Pancreas (tissue), 10 donors: Measurements from ENCODE around the gene DRGX. TPM values are rescaled to one million over a fixed set of nuclear protein-coding genes. Genes with fewer than 3 reads are reported as not detected.
A peak's percentile ranks its signal among the peaks of the same experiment; 100 is the strongest.

Experiments
- ATAC-seq, 4 donors: fragments of 200-7000 bp; cut with Tn5 transposase; one replicate each; pipeline versions ENCODE4 v1.8.0 to v1.9.1; 2020; ENCODE audit warnings: mild to moderate bottlenecking in 4 of 4, moderate library complexity in 4 of 4
- DNase-seq, 6 donors: peaks; one replicate each; pipeline ENCODE4 v3.0.0-alpha.2; 2020
- FAIRE-seq: peaks from 2 replicates; lab custom pipeline; 2012; peaks lifted over from hg19 to GRCh38; lab: Jason Lieb, UNC
- H3K27ac ChIP-seq, 4 donors: fragments of 200-600 bp; sonication (generic); 1 replicate in 3 of 4; 2 replicates in 1 of 4; pipeline versions ENCODE4 v1.5.0 to v1.8.0; 2020
- H3K27me3 ChIP-seq, 4 donors: fragments of 200-600 bp; one replicate each; pipeline ENCODE4 v1.8.0; 2021
- H3K36me3 ChIP-seq, 3 donors: fragments of 200-600 bp; sonication (generic) in 1 of 3; one replicate each; pipeline versions ENCODE4 v1.5.0 to v1.8.0; 2020 to 2021
- H3K4me1 ChIP-seq, 3 donors: fragments of 200-600 bp; one replicate each; pipeline ENCODE4 v1.8.0; 2021
- H3K4me3 ChIP-seq, 4 donors: fragments of 200-600 bp; sonication (generic) in 2 of 4; one replicate each; pipeline versions ENCODE4 v1.5.0 to v1.8.0; 2020 to 2021
- H3K9me3 ChIP-seq, 4 donors: fragments of 200-600 bp; one replicate each; pipeline ENCODE4 v1.8.0; 2021
- WGBS, 2 donors: extraction: QIAGEN DNeasy Blood & Tissue Kit; methylation state at CpG; one replicate each; pipeline ENCODE4 v1.1.7; 2013; 5-methylcytosine and 5-hydroxymethylcytosine counted together
- intact Hi-C, 3 donors: fragments of 100-400 bp; cut with DNase I; formaldehyde crosslinking; loops; one replicate each; pipeline versions ENCODE4 v1.11.1 to v1.14.2; 2022
- polyA plus RNA-seq, 2 donors: library from polyadenylated mRNA; stranded (reverse); fragments of 200-250 nt; gene quantifications; one replicate each; pipeline ENCODE4 v1.2.3, GENCODE V29; 2013
- total RNA-seq, 6 donors: library from RNA; stranded (reverse); fragmentation: NEBNext Ultra II Directional in 4 of 6; extraction: Animal tissue kit (Norgen Biotek cat#: 25700) in 4 of 6; gene quantifications; one replicate each; pipeline versions ENCODE4 v1.2.1 to v1.2.4, GENCODE V29; 2021 to 2023
- TF ChIP-seq, protein P1 (sequence below), 4 donors: fragments of 200-600 bp; sonication (generic) in 3 of 4; IDR thresholded peaks; one replicate each; pipeline versions ENCODE4 v1.5.0 to v1.8.0; 2021; ENCODE audit warnings: antibody characterized with exemption in 4 of 4
- donor health status: healthy with polysubstance abuse.
- donor health status: DM: no; HTN: no; CAD: no; lungs with moderate emphysema.
- donor health status: DM: no; HTN: no; CAD: no.
- donor health status: control.
- donor health status: control.
- donor health status: Bipolar disorder and iron deficiency.
- donor health status: DM: yes; HTN: yes; CAD: no.
- donor health status: DM: no; HTN: no; CAD: no.
- donor health status: DM: no; HTN: no; CAD: no.
- donor health status: DM: yes; HTN: yes; CAD: no.

The DRGX gene
- total and polyA plus RNA-seq, 8 donors, result not detected

DNA sequence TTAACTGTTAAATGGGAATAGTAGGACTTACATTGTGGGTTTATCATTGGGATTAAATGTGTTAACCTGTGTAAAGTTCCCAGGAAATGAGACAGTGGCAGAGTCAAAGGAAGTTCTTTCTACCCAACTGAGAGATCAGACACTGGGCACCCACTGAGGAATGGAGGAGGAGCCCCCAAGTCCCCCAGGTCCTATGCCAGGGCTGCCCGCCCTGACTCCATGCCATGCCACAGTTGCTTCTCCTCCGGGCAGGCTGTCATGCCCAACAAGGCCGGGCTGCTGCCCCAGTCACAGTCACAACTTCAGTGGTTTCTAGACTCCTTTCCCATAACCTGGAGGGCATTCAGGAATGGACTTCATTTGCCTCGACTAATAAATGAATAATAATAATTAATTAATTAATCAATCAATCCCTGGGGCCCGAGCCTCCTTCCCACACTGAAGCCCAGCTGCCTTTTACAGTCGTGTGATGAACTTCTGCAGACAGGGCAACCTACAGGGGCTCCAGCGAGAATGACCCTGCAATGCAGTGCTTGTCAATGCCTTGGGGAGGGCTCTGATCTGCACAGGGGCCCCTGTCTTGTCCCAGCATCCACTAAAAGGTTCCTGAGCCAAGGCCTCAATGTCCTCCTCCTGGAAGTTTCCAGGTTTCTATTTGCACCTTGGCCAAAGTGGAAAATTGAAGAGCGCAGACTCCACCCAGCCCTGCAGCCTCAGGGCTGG, 32.4 kb downstream of the DRGX start:
- TF ChIP-seq, protein P1, sequence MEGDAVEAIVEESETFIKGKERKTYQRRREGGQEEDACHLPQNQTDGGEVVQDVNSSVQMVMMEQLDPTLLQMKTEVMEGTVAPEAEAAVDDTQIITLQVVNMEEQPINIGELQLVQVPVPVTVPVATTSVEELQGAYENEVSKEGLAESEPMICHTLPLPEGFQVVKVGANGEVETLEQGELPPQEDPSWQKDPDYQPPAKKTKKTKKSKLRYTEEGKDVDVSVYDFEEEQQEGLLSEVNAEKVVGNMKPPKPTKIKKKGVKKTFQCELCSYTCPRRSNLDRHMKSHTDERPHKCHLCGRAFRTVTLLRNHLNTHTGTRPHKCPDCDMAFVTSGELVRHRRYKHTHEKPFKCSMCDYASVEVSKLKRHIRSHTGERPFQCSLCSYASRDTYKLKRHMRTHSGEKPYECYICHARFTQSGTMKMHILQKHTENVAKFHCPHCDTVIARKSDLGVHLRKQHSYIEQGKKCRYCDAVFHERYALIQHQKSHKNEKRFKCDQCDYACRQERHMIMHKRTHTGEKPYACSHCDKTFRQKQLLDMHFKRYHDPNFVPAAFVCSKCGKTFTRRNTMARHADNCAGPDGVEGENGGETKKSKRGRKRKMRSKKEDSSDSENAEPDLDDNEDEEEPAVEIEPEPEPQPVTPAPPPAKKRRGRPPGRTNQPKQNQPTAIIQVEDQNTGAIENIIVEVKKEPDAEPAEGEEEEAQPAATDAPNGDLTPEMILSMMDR (IDR thresholded peaks at IDR 0.05), result no peak
- intact Hi-C loops, result no loop called here
- H3K4me3 ChIP-seq, result no peak overlapping the region
- FAIRE-seq (no peak), ATAC-seq (no peak), DNase-seq (no peak)
- H3K4me1 ChIP-seq, result no peaks in the 10 kb centered on the region
- no peak overlapping the region for H3K27ac ChIP-seq
- no peaks in the 10 kb centered on the region for H3K9me3 ChIP-seq
- H3K27me3 ChIP-seq, result no peaks in the 10 kb centered on the region
- H3K36me3 ChIP-seq, result no peaks in the 10 kb centered on the region
- WGBS, 2 donors, result 83 to 88% methylated on average over 8 of the region's 8 CpGs

DNA sequence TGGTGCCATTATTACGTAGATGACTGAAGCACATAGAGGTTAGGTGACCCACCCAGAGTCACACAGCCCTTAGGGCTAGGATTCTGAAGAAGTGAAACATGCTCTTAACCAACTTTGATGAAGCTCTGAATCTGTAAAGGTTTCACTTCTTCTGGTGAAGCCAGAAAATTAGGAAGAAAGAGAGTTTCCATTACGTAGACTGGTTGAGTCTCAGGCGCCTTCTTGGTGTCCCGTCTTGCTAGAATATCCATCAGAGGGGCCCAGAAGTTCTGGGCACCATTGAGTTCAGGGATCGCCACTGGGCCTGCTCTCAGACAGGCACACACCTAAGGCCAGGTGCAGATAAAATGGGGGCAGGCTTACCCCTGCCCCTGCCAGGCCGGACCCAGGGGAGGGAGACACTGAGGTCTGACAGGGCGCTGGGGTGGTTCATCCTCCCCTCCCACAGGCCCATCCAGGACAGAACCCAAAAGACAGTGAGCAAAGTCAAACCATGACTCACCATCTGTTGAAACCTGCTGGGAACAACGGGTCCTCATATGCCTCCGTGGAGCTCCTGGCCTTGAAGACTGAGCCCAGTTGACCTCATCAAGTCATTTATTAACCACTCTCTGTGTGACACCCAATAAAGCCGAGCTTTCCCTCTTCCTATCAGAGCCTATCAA, 33.2 kb downstream of the DRGX start:
- no peak overlapping the region for H3K27ac ChIP-seq
- ATAC-seq (peak; percentile 71 to 91 (median 82)), FAIRE-seq (no peak), DNase-seq (peak in 3 of 6 donors; percentile 29 to 35 (median 30))
- H3K9me3 ChIP-seq, result no peaks in the 10 kb centered on the region
- TF ChIP-seq, protein P1 (IDR thresholded peaks at IDR 0.05), result no peak
- no peaks in the 10 kb centered on the region for H3K4me1 ChIP-seq
- no peak overlapping the region for H3K4me3 ChIP-seq
- H3K27me3 ChIP-seq, result no peaks in the 10 kb centered on the region
- no peaks in the 10 kb centered on the region for H3K36me3 ChIP-seq
- WGBS, 2 donors, result 70 to 73% methylated on average over 10 of the region's 10 CpGs
- intact Hi-C loops, result no loop called here

DNA sequence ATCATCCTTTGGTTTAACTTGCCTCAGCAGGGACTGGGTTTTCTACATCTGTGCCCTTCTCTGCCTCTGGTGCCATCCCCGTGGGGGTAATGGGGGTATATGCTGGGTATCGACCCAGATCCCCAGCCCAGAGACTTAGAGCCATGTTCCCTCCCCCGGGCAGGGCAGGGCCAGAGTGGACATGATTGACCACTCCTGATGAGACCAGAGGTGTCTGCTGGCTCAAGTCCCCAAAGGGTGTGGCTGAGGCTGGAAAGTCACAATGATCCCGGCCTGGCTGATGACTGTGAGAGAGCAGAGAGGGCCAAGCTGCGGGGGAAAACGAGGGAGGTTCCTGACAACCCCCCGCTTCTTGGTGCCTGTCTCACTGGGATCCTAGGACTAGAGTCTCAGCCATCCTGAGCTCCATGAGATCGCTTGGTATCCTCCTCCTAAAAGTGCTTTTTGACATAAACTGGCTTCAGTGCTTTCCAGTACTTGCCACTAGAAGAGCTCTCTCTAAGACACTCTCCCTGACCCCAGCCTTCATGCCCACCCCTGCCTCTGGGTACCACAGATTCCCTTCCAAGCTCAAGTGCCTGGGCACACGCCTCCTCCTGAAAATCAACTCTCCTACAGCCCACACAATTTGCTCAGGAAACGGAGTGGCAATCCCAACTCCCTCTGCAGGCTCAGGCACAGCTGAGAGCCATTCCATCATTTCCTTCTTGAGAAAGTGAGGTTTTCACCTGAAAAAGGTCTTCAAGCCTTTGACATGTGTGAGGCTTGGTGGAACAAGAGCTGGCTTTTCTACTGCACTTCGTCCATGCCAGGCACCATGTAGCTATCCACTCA, 33.9 kb downstream of the DRGX start:
- Histone ChIP-seq H3K27ac (no peak overlapping the region), H3K4me3 (no peak overlapping the region), H3K4me1 (no peaks in the 10 kb centered on the region), H3K27me3 (no peaks in the 10 kb centered on the region), H3K9me3 (no peaks in the 10 kb centered on the region), H3K36me3 (no peaks in the 10 kb centered on the region)
- WGBS, 2 donors, result 76 to 77% methylated on average over 11 of the region's 11 CpGs
- intact Hi-C loops, result no loop called here
- no peak for FAIRE-seq
- no peak for ATAC-seq
- DNase-seq, result no peak
- TF ChIP-seq, protein P1 (IDR thresholded peaks at IDR 0.05), result no peak

DNA sequence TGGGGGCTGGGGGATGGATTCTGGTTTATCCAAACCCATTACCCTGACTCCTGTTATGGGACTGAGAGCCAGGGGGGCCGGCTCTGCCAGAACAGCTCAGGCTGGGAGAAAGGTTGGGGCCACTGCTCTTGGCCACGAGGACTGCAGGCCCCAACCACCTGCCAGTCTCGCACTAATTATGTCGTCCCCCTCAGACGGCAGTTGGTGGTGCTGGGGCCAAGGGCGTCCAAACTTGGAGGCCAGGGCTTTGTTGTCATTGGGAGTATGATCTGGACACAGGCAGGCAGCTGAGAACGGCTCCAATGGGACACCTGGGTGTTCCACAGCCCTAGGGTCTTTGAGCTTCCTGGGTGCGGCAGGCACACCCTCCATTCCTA, 34.7 kb downstream of the DRGX start:
- FAIRE-seq (no peak), ATAC-seq (no peak), DNase-seq (no peak)
- H3K36me3 ChIP-seq, result no peaks in the 10 kb centered on the region
- no peak overlapping the region for H3K27ac ChIP-seq
- WGBS, 2 donors, result 77 to 82% methylated on average over 8 of the region's 8 CpGs
- TF ChIP-seq, protein P1 (IDR thresholded peaks at IDR 0.05), result no peak
- no peak overlapping the region for H3K4me3 ChIP-seq
- intact Hi-C loops, result no loop called here
- H3K27me3 ChIP-seq, result no peaks in the 10 kb centered on the region
- no peaks in the 10 kb centered on the region for H3K4me1 ChIP-seq
- no peaks in the 10 kb centered on the region for H3K9me3 ChIP-seq
